RWPE2 (cell line): ENCODE results near the gene LAMB4.

ENCODE experiments used
- ATAC-seq: fragments of 200-7000 bp; cut with Tn5 transposase; 3 replicates; pipeline ENCODE4 v1.9.1; 2021; ENCODE audit warnings: low read depth
- DNase-seq: peaks from one replicate; pipeline ENCODE4 v3.0.0-alpha.2; 2020; ENCODE audit warnings: low spot score
- H3K27ac ChIP-seq: fragments of 450-650 bp; 2 replicates; pipeline ENCODE4 v1.5.1; 2017; ENCODE audit warnings: mild to moderate bottlenecking; ENCODE audit not compliant: poor library complexity, severe bottlenecking
- H3K27me3 ChIP-seq: fragments of 250-450 bp; sonication (Bioruptor Pico); 2 replicates; pipeline ENCODE4 v1.5.1; 2021; ENCODE audit warnings: mild to moderate bottlenecking, moderate library complexity; ENCODE audit not compliant: insufficient read depth, poor library complexity, severe bottlenecking
- H3K36me3 ChIP-seq: fragments of 250-450 bp; sonication (Bioruptor Pico); 2 replicates; pipeline ENCODE4 v1.5.1; 2020; ENCODE audit warnings: low read depth, mild to moderate bottlenecking, moderate library complexity
- H3K4me1 ChIP-seq: fragments of 250-450 bp; sonication (Bioruptor Pico); 2 replicates; pipeline ENCODE4 v1.5.1; 2021; ENCODE audit warnings: mild to moderate bottlenecking, moderate library complexity; ENCODE audit not compliant: insufficient read depth, poor library complexity, severe bottlenecking
- H3K4me3 ChIP-seq: fragments of 250-450 bp; sonication (Bioruptor Pico); 2 replicates; pipeline ENCODE4 v1.5.1; 2021; ENCODE audit warnings: mild to moderate bottlenecking, moderate library complexity; ENCODE audit not compliant: severe bottlenecking
- H3K9me3 ChIP-seq: fragments of 250-450 bp; sonication (Bioruptor Pico); 2 replicates; pipeline ENCODE4 v1.5.1; 2021; ENCODE audit warnings: mild to moderate bottlenecking, moderate library complexity; ENCODE audit not compliant: severe bottlenecking
- TF ChIP-seq, protein P1 (sequence below): fragments of 450-650 bp; IDR thresholded peaks from one replicate; pipeline ENCODE4 v1.5.1; 2017; ENCODE audit warnings: mild to moderate bottlenecking, moderate library complexity; ENCODE audit not compliant: poor library complexity, severe bottlenecking

The LAMB4 gene

DNA sequence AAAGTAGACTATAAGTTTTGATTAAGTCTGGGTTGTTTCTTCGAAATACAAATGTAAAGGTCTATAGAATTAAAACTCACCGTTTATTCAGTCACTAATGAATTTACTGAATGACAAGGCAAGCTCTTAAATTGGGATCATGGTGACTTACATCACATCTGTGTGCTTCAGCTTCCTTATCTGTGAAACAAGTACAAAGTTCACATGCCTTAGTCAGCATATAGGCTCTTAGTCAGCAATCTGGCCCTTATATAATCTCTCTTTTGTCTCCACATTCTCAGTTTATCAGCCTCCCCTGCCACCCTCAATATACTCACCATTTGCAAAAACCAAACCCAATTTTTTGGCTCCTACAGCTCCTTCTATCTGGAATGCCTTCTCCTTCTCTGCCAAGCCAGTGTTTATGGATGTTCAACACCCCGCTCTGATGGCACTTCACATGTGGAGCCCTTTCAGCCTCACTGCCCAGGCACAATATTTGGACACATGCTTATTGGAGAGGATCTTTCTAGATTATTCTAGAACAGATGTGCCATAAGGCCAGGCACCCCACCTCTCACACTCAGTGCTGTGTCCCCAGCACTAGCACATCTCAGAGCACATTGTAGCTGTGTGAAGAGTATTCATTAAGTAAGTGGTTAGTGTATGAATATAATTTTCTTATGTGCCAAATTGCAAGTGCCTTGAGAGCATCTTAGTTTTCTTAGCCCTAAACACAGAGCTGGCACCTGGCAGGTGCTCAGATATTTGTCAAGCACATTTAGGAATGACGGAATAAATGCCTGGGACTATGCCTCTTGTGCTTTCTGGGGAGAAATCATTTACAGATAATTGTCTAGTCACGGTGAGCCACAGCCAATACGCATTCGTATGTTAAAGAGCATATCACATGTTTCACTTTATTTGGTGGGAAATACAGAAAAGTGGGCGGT lies 117.4 kb downstream of the LAMB4 start:
- Histone ChIP-seq H3K27me3 (no peaks in the 10 kb centered on the region), H3K4me3 (no peak overlapping the region), H3K9me3 (no peaks in the 10 kb centered on the region), H3K36me3 (no peaks in the 10 kb centered on the region), H3K4me1 (peaks cover 56% of the 10 kb centered on the region), H3K27ac (no peak overlapping the region)
- ATAC-seq (no peak), DNase-seq (no peak)
- TF ChIP-seq, protein P1, sequence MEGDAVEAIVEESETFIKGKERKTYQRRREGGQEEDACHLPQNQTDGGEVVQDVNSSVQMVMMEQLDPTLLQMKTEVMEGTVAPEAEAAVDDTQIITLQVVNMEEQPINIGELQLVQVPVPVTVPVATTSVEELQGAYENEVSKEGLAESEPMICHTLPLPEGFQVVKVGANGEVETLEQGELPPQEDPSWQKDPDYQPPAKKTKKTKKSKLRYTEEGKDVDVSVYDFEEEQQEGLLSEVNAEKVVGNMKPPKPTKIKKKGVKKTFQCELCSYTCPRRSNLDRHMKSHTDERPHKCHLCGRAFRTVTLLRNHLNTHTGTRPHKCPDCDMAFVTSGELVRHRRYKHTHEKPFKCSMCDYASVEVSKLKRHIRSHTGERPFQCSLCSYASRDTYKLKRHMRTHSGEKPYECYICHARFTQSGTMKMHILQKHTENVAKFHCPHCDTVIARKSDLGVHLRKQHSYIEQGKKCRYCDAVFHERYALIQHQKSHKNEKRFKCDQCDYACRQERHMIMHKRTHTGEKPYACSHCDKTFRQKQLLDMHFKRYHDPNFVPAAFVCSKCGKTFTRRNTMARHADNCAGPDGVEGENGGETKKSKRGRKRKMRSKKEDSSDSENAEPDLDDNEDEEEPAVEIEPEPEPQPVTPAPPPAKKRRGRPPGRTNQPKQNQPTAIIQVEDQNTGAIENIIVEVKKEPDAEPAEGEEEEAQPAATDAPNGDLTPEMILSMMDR: no peak

DNA sequence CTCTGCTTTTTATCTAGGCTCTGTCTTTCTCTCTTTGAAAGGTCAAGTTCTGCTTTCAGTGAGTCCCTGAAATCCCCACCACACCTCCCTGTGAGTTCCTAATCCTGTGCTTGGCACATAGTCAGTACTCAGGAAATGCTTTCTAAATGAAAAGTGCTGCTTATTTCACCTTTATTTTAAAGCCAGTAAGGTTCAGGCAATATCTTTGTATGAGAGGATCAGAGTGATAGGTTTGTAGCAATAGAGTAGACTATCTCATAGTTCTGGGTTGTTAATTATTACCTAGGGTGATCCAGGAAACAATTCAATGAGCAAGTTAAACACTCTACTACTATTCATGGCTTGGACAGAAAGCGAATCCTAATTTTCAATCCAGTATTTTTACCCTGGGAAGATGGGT lies 119.8 kb downstream of the LAMB4 start:
- Histone ChIP-seq H3K27ac (no peak overlapping the region), H3K27me3 (no peaks in the 10 kb centered on the region), H3K4me3 (no peak overlapping the region), H3K36me3 (no peaks in the 10 kb centered on the region), H3K9me3 (no peaks in the 10 kb centered on the region), H3K4me1 (peaks cover 32% of the 10 kb centered on the region)
- TF ChIP-seq, protein P1: no peak
- ATAC-seq: no peak
- no peak for DNase-seq

DNA sequence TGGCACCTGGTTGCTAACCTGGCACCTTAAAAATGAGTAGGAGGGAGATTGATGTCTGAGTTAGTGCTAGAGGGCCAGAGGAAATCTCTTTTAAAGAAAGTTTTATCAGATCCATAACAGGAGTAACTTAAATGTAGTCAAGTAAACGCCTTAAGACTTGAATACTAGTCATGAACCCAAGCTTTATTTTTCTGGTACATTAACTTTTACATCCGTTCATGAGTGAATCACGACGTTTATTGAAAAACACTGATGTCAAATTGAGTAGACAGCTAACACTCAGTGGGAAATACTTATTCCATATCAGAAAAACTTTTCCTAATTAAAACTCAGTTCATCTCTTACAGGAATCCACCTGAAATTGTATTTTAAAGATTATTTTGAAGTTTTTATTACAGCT lies 120.3 kb downstream of the LAMB4 start:
- Histone ChIP-seq H3K27ac (no peak overlapping the region), H3K4me1 (peaks cover 27% of the 10 kb centered on the region), H3K27me3 (no peaks in the 10 kb centered on the region), H3K36me3 (no peaks in the 10 kb centered on the region), H3K4me3 (no peak overlapping the region), H3K9me3 (no peaks in the 10 kb centered on the region)
- TF ChIP-seq, protein P1: no peak
- no peak for DNase-seq
- ATAC-seq: no peak

DNA sequence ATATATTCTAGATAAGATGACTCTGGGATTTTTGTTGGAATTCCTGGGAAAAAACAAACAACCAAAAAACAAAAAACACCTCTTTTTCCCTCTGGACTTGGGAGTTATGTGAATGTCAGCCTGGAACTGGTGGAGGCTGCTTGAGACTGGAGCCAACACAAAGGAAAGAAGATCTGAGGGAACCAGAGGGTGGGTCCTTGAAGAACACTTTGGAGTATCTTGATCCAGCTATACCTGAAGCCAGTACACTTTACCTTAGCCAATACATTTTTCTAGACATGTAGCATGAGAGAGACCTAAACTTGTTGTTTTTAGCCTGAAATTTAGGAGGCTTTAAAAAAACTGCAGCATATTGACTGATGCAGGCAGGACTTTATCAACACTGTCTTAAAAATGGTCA lies 121.3 kb downstream of the LAMB4 start:
- H3K4me3 ChIP-seq: no peak overlapping the region
- no peak overlapping the region for H3K27ac ChIP-seq
- H3K9me3 ChIP-seq: no peaks in the 10 kb centered on the region
- TF ChIP-seq, protein P1: no peak
- H3K4me1 ChIP-seq: peaks cover 19% of the 10 kb centered on the region
- no peak for ATAC-seq
- no peak for DNase-seq
- no peaks in the 10 kb centered on the region for H3K27me3 ChIP-seq
- no peaks in the 10 kb centered on the region for H3K36me3 ChIP-seq

DNA sequence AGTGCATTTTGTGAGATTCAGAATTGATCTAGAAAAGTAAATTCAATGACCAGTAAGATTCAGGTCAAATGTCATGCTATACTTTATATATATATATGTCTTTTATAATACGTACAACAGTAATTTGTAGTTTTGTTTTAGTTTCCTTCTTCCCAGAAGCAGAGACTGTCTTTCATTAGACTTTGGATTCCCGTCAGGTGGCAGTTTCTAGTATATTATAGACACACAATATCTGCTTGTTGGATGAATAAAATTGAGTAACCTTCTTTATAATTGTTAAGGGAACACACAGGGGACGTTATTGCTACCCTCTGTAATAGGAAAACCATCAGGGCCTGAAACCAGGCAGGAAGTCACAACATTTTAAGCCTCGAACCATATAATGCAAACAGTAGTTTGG lies 121.9 kb downstream of the LAMB4 start:
- no peak for ATAC-seq
- H3K27ac ChIP-seq: no peak overlapping the region
- DNase-seq: no peak
- peaks cover 19% of the 10 kb centered on the region for H3K4me1 ChIP-seq
- H3K9me3 ChIP-seq: no peaks in the 10 kb centered on the region
- TF ChIP-seq, protein P1: no peak
- no peak overlapping the region for H3K4me3 ChIP-seq
- no peaks in the 10 kb centered on the region for H3K36me3 ChIP-seq
- H3K27me3 ChIP-seq: no peaks in the 10 kb centered on the region
